ENCODE results near the gene PKD1. TPM values are rescaled to one million over a fixed set of nuclear protein-coding genes. Genes with fewer than 3 reads are reported as not detected.

PKD1 gene
- total RNA-seq, 1 experiment from 2014 or later = 58.9 TPM

GRCh38 chr16:2160915-2161551, 25.3 kb upstream of the PKD1 start:
- ChIA-PET POLR2A (ENCODE audit: unreplicated experiment) (no interaction called here), CTCF (no interaction called here)
- H3K9ac ChIP-seq (ENCODE audit: low read length) = no peak overlapping the region
- no peaks in the 10 kb centered on the region for H3K36me3 ChIP-seq (ENCODE audit: low read depth, low read length)
- intact Hi-C loops (cut with micrococcal nuclease) = no loop called here
- no peak overlapping the region for H3K27ac ChIP-seq (ENCODE audit: low read length)
- H4K20me1 ChIP-seq (ENCODE audit: low read length) = no peaks in the 10 kb centered on the region
- no TSS peak for BruUV-seq (replicated peaks)
- no peaks in the 10 kb centered on the region for H3K9me2 ChIP-seq (replicated peaks; ENCODE audit: low read length)
- no peak for DNase-seq
- H3K79me2 ChIP-seq (ENCODE audit: low read length) = peaks cover 63% of the 10 kb centered on the region
- H2AFZ ChIP-seq (ENCODE audit: low read length) = no peak overlapping the region
- H3K27me3 ChIP-seq (ENCODE audit: low read length) = no peaks in the 10 kb centered on the region
- peaks cover 31% of the 10 kb centered on the region for H3K4me1 ChIP-seq (ENCODE audit: insufficient read depth, low read length)
- H3K9me3 ChIP-seq (ENCODE audit: low read length) = no peaks in the 10 kb centered on the region
- ATAC-seq = no peak
- no peak for TF ChIP-seq EZH2 (IDR thresholded peaks at IDR 0.05; ENCODE audit: low read length, unreplicated experiment)
- no peak for TF ChIP-seq CTCF (conservative IDR thresholded peaks at IDR 0.05; ENCODE audit: low read depth, low read length)
- TF ChIP-seq EZH2phosphoT487 (IDR thresholded peaks at IDR 0.05; ENCODE audit: borderline replicate concordance, low read length) = no peak
- H3K4me3 ChIP-seq (ENCODE audit: low read length) = no peak overlapping the region
- H3F3A ChIP-seq (ENCODE audit: low read length, unreplicated experiment) = no peaks in the 10 kb centered on the region
- no peak overlapping the region for H3K4me2 ChIP-seq (ENCODE audit: low read length)

DNA sequence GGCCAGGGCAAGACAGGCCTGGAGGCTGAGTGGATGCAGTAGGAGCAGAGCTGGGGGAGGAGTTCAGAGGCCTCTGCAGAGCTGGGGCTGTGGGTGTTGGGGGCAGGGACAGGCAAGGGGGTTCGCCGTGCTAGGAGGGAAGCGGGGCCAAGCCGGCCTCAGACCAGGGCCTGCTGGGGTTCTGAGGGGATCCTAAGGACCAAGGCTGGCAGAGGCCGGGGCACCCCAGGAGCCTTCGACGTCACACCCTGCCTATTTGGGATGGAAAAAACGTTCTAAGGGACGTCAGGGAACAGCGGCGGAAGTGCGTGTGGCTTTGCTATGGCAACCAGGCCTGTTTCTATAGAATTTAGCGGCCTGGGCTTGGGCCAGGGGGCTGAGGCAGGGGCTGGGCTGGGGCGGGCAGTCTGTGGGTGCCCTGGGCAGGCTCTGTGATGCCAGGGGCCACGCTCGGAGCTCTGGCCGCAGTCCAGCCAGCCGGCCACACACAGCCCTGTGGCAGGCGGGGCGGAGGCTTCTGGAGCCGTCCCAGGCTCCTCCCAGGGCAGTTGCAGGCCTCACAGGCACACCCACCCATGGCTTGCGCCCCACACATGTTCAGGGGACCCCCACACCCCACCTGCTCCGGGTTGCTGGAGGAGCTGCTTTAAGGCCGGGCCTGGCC, 23.6 kb upstream of the PKD1 start:
- Histone ChIP-seq H3K27ac (ENCODE audit: low read length) (no peak overlapping the region), H3K4me3 (ENCODE audit: low read length) (no peak overlapping the region), H3K9me3 (ENCODE audit: low read length) (no peaks in the 10 kb centered on the region), H2AFZ (ENCODE audit: low read length) (no peak overlapping the region), H3K4me2 (ENCODE audit: low read length) (no peak overlapping the region), H3K79me2 (ENCODE audit: low read length) (peaks cover 73% of the 10 kb centered on the region), H3K9me2 (replicated peaks; ENCODE audit: low read length) (no peaks in the 10 kb centered on the region), H3K9ac (ENCODE audit: low read length) (no peak overlapping the region), H3K36me3 (ENCODE audit: low read depth, low read length) (peaks cover 7% of the 10 kb centered on the region), H3K4me1 (ENCODE audit: insufficient read depth, low read length) (peaks cover 31% of the 10 kb centered on the region), H4K20me1 (ENCODE audit: low read length) (peaks cover 7% of the 10 kb centered on the region), H3F3A (ENCODE audit: low read length, unreplicated experiment) (peaks cover 5% of the 10 kb centered on the region), H3K27me3 (ENCODE audit: low read length) (no peaks in the 10 kb centered on the region)
- CTCF ChIA-PET = no interaction called here
- POLR2A ChIA-PET (ENCODE audit: unreplicated experiment) = no interaction called here
- TF ChIP-seq EZH2phosphoT487 (IDR thresholded peaks at IDR 0.05; ENCODE audit: borderline replicate concordance, low read length) (no peak), CTCF (conservative IDR thresholded peaks at IDR 0.05; ENCODE audit: low read depth, low read length) (no peak), EZH2 (IDR thresholded peaks at IDR 0.05; ENCODE audit: low read length, unreplicated experiment) (no peak)
- intact Hi-C loops (cut with micrococcal nuclease) = no loop called here
- ATAC-seq (no peak), DNase-seq (no peak)
- no TSS peak for BruUV-seq (replicated peaks)

- ChIA-PET CTCF (no interaction called here), POLR2A (ENCODE audit: unreplicated experiment) (no interaction called here)
- no peak for TF ChIP-seq EZH2phosphoT487 (IDR thresholded peaks at IDR 0.05; ENCODE audit: borderline replicate concordance, low read length)
- no peak for TF ChIP-seq CTCF (conservative IDR thresholded peaks at IDR 0.05; ENCODE audit: low read depth, low read length)
- TF ChIP-seq EZH2 (IDR thresholded peaks at IDR 0.05; ENCODE audit: low read length, unreplicated experiment) = no peak
- Histone ChIP-seq H3K4me2 (ENCODE audit: low read length) (no peak overlapping the region), H3K79me2 (ENCODE audit: low read length) (peaks cover 77% of the 10 kb centered on the region), H3K27me3 (ENCODE audit: low read length) (no peaks in the 10 kb centered on the region), H3K36me3 (ENCODE audit: low read depth, low read length) (peaks cover 17% of the 10 kb centered on the region), H3K9me3 (ENCODE audit: low read length) (no peaks in the 10 kb centered on the region), H3K27ac (ENCODE audit: low read length) (no peak overlapping the region), H3K4me1 (ENCODE audit: insufficient read depth, low read length) (peaks cover 28% of the 10 kb centered on the region), H4K20me1 (ENCODE audit: low read length) (peaks cover 18% of the 10 kb centered on the region), H3F3A (ENCODE audit: low read length, unreplicated experiment) (peaks cover 5% of the 10 kb centered on the region), H3K9me2 (replicated peaks; ENCODE audit: low read length) (no peaks in the 10 kb centered on the region), H3K9ac (ENCODE audit: low read length) (no peak overlapping the region), H2AFZ (ENCODE audit: low read length) (no peak overlapping the region), H3K4me3 (ENCODE audit: low read length) (no peak overlapping the region)
- no TSS peak for BruUV-seq (replicated peaks)
- DNase-seq (no peak), ATAC-seq (no peak)
- intact Hi-C loops (cut with micrococcal nuclease) = no loop called here
Measured at GRCh38 chr16:2158262-2158638, 22.6 kb upstream of the PKD1 start.
